GM23248 (cell line): ENCODE data around the gene HERC3.

Experiments used
- EZH2 ChIP-seq: fragments of 200-600 bp; sonication (generic); IDR thresholded peaks from 2 replicates; pipeline ENCODE4 v1.6.1; 2018; ENCODE audit warnings: antibody characterized with exemption, mild to moderate bottlenecking; ENCODE audit not compliant: insufficient read depth, poor library complexity, severe bottlenecking
- EZH2phosphoT487 ChIP-seq: fragments of 200-600 bp; sonication (generic); IDR thresholded peaks from 2 replicates; pipeline ENCODE4 v1.6.1; 2018; ENCODE audit warnings: antibody characterized with exemption, moderate library complexity, mild to moderate bottlenecking, low read depth; ENCODE audit not compliant: insufficient read depth

GRCh38 chr4:88751258-88752075 lies 159.2 kb downstream of the HERC3 start:
- TF ChIP-seq EZH2 (no peak), EZH2phosphoT487 (no peak)
